D341Med (cell line): Measurements from ENCODE around the gene TRIM32.

Experiments used
- DNase-seq: peaks from one replicate; pipeline ENCODE4 v3.0.0; 2012; ENCODE audit warnings: low spot score

Gene TRIM32

GRCh38 chr9:116687074-116687753, at the start of gene TRIM32:
Gene TRIM32 (plus strand): TSS chr9:116687305. CDS start chr9:116697743, 10,438 bp downstream.
- peak; percentile 99 for DNase-seq

- DNase-seq, result no peak
Observed at GRCh38 chr9:116639251-116639741, 47.8 kb upstream of the TRIM32 start.

GRCh38 chr9:116641292-116642059, 45.6 kb upstream of the TRIM32 start:
- no peak for DNase-seq

- no peak for DNase-seq
Observed at GRCh38 chr9:116643691-116644090, 43.4 kb upstream of the TRIM32 start.

GRCh38 chr9:116644091-116644688, 42.9 kb upstream of the TRIM32 start:
- DNase-seq, result no peak

- peak; percentile 48 for DNase-seq
Observed at GRCh38 chr9:116646661-116647514, 40.2 kb upstream of the TRIM32 start.

GRCh38 chr9:116647515-116647809, 39.6 kb upstream of the TRIM32 start:
- no peak for DNase-seq

GRCh38 chr9:116653348-116654058, 33.6 kb upstream of the TRIM32 start:
- no peak for DNase-seq

GRCh38 chr9:116654059-116654355, 33.1 kb upstream of the TRIM32 start:
- DNase-seq, result no peak

- no peak for DNase-seq
Observed at GRCh38 chr9:116656501-116656971, 30.6 kb upstream of the TRIM32 start.

- no peak for DNase-seq
Observed at GRCh38 chr9:116656977-116657376, 30.1 kb upstream of the TRIM32 start.

- DNase-seq, result peak; percentile 25
Observed at GRCh38 chr9:116658265-116658664, 28.8 kb upstream of the TRIM32 start.

- DNase-seq, result peak; percentile 72
Observed at GRCh38 chr9:116661037-116661954, 25.8 kb upstream of the TRIM32 start.

- no peak for DNase-seq
Observed at GRCh38 chr9:116662646-116663310, 24.3 kb upstream of the TRIM32 start.

GRCh38 chr9:116663581-116663980, 23.5 kb upstream of the TRIM32 start:
- DNase-seq, result no peak

- no peak for DNase-seq
Observed at GRCh38 chr9:116668970-116669695, 18.0 kb upstream of the TRIM32 start.

GRCh38 chr9:116671605-116672004, 15.5 kb upstream of the TRIM32 start:
- DNase-seq, result no peak

- no peak for DNase-seq
Observed at GRCh38 chr9:116673375-116673774, 13.7 kb upstream of the TRIM32 start.
